HG02571 (cell line): Measurements from ENCODE around the gene NAV1.
"Not testable (repeated sequence)": the region's sequence is repeated elsewhere in the genome, so short reads cannot be mapped to it uniquely, and the experiment has no call there.

Experiments used
- ATAC-seq: cut with Tn5 transposase; IDR thresholded peaks from one replicate; pipeline ENCODE4 v1.9.1; 2021; ENCODE audit warnings: mild to moderate bottlenecking, moderate library complexity; ENCODE audit not compliant: unreplicated experiment

Gene NAV1

DNA sequence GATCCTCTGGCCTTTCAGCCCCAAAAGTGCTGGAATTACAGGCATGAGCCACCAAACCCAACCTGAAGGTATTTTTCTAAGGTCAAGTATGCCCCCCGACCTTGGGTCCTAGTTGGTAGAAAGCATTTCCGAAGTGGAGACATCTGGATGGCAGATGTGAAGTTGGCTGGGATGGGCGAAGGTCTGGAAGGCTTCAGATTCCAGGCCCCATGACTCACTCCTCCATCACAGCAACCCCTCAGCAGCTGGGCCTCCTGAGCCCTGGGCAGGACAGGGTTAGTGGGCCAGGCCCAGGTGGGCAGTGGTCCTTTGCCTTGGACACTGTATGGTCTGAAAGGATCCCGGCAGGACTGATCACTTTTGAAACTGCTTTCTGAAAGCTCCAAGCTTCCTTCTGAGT is 23.3 kb downstream of the NAV1 start:
- ATAC-seq: no peak

DNA sequence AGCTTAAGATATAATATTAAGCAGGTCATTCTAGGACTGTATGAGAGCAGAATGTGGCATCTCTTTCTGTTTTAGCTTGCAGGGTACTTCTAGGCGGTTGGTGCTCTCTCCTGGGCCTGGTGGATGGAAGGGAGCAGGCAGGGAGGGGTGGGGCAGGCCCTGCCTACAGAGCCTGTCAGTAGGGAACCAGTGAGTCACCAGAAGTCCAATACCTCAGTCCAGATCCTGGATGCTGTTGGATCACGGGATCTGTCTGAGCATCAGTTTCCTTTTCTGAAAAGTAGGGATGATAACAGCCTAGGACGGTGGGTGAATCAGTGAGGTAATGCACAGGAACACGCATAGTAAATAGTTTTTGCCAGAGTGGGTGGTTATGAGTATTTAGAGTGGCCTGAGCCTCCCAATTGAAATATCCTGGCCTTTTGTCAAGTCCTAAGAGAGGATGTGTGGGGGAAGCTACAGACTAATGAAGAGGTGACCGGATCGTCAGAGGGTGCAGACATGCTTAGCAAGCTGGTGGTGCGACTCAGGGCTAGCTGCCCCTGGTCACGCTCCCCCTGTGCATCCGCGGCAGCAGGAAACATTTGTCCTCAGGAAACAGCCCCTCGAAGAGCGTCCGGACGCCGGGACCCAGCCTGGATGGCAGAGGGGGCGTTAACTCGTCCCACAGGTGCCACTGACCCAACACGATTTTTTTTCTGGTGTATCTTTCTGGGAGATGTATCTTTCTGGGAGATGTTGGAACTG is 23.9 kb downstream of the NAV1 start:
- ATAC-seq: no peak

DNA sequence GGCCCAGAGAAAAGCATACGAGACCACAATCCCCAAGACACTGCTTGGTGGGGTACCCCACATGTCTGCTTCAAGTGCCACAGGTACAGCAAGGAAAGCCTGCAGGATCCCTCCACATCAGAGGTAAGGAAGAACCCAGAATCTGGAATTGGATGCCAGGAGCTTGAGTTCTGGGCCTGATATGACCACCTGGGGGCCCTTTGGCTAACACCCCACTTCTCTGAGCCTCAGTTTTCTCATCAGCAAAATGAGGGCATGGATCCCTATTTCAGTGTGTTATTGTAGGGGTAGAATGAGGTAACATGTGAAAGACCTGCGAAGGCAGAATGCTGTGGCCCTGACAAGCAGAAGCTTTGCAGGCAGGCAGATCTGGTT is 24.5 kb downstream of the NAV1 start:
- ATAC-seq: no peak

DNA sequence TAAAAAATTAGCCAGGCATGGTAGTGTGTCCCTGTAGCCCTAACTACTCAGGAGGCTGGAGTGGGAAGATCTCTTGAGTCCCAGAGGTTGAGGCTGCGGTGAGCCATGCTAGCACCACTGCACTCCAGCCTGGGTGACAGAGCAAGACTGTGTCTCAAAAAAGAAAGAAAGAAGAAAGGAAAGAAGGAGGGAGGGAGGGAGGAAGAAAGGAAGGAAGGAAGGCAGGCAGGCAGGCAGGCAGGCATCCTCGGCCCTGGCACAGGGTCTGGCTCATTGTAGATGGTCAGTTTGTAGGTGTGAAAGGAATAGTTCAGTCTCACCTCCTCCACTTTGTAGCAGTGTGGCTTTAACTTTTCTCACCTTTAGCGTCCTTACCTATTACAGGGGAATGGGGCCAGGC is 25.0 kb downstream of the NAV1 start:
- no peak for ATAC-seq

DNA sequence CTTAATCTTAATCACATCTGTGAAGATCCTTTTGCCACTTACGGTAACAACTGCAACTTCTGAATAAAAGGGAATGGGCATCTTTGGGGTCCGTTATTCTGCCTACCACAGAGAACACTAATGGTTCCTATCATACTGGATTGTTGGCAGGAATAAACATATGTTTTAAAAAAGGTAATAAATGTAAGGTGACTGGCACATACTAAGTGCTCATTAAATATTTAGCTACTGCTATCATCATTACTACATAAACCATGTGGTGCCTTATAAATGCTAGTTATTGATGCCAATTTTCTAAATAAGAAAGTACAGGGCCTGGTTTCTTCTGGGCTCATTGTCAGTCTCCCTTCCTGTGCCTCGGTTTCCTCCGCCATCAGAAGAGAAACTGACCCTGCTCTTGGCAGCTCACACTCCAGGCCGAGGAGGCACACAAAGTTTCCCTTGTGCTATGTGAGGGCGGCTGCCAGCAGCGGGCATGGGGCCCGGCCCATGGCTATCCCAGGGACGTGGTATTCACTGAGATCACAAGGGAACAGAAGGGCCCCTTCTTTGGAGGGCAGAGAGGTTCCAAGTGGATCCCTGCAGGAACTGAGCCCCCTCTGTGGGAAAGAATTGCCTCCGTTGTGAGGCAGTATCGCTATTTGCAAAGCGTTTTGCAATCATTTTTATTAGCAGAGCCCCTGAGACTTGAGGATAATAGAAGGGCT is 26.2 kb downstream of the NAV1 start:
- no peak for ATAC-seq

DNA sequence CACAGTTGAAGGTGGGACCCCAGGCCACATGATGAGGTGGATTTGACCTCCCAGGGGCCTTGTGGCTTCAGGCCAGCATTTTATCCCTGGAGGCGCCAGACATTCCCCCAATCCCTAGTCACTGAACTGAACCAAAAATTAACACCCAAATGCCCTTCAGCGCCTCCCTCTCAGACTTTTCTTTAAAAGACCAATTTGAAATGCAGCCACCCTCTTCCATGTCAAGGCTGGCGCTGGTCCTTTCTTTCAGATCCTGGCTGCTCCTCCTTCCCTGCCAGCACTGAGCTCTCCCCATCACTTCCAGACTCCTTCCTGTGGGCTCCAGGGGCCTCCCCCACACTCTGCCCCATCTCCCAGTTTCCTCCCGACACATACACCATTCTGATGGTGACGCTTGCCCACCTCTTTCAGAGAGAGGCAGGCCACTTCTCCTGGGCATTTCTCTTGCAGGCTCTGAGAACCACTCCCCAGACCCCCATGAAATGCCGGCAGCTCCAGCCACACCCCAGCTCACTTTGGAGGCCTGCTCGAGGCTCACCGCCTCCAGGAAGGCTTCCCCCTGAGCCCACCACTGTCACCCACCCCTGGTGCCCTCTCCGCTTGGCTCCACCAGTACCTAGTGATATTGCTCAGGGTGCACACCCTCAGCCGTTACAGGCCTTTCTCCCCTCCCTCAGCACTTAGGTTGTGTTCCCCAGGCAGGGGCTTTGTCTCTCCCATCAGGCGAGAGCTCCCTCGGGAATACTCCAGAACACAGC is 27.0 kb downstream of the NAV1 start:
- ATAC-seq: no peak

DNA sequence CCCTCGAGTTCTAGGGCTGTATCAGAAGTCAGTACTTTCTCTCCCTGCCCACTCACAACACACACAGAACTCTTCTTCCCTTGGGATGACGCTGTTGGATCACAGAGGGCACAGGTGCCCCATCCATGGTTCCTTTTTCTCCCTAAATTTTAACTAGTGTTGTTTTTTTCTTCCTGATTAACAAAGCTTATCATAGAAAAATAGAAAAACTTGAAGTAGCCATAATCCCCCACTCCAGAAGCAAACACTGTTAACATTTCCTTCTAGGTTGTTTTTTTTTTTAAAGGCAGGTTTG is 27.5 kb downstream of the NAV1 start:
- no peak for ATAC-seq

DNA sequence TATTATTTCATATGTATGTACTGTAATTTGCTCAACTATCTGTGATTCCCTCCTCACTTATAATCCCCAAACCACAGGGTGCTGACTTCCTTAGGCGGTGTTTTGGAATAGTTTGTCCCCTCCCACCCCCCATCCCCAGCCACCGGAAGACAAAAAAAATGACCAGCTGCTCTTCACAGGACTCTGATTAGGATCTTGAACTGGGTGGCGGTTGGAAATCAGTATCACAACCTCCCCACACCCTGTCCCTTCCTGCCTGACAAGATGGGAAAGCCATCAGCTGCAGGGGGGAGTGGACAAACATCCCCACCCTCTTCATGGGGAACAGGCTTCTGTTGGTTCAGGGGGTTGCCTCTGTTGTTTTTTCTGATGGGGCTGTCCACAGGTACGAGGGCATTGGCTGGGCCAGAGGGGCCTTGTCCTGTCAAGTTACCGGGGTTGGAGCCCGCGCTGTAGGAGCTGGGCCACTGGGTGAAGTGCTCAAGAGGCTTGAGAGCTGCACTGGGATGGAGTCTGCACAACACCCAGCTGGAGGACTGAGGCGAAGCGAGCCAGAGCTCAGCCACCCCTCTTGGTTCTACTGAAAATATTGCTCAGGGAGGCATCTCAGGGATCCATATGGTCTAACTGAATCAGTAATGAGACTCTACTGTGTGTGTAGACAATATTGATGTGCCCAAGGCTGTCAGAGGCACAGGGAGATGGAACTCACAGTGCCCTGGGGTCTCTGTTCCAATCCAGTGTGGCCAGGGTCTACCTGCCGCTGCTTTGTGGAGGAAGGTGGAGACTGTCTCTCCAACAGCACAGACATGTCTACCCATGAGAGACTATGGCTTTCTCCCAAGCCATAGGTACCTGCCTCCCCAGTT is 28.2 kb downstream of the NAV1 start:
- ATAC-seq: no peak

DNA sequence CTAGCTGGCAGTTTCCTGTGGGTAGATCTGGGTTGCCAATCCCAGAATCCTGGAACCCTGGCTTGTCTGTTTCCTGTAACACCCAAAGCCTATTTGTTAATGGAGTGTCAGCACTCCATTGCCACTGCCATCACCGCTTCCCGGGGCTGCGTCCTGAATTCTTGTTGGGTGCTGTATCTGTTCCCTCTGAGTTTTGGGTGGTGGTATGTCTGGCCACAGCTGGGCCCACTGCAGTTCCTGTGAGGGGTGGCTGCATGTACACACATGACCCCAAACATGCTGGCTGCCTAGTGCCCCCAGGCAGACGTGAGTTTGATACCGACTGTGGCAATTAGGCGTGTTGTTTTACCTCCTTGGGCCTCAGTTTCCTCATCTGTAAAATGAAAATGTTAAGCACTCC is 29.3 kb downstream of the NAV1 start:
- ATAC-seq: no peak

DNA sequence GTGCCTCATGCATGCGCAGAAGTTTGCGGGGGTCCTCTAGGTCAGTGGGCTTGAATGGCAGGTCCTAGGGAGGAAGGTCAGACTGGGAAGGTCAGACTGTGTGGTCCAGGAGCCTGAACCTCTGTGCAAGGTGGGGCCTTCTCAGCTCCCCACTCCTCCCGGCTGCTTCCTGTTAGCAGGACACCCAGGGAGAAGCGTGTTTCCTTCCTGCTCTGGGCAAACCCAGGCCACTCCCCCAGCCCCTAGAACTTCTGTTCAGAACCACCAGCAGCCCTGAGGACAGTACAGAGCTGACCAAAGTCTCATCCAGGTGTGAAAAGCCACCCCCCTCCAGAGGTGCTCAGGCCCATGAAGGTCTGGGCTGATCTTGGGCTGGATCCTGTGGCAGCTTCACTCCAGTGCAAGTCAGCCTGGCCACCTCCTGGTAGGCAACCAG is 29.9 kb downstream of the NAV1 start:
- no peak for ATAC-seq

DNA sequence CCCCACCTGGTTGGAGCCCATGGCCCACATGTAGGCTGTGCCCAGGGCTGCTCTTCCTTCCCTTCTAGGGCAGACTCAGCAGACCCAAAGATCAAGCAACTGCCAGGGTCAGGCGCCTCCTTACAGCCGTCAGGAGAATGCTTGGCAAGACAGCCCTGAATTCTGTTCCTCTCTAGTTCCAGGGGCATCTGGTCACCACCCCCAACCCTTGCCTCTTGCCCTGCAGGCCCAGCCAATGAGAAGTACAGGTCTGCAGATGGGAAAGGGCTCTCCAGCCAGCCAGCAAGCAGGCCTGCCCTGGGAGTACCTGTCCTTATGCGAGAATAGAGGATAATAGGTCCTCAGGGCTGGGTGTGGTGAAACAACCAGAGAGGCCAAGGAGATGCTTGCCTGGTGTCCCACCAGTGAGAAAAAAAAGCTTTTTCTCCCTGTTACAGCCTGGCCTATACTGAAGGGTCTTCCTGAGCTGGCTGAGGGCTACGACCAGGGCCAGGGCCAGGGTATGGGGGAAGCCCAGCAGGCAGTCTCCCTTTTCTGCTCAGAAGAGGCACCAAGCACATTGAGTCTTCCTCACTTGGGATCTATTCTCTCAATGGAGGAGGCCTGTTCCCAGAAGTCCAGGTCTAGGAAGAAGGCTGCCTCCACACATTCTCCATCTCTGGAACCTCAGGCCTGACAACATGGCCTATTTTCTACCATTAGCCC is 31.4 kb downstream of the NAV1 start:
- no peak for ATAC-seq

DNA sequence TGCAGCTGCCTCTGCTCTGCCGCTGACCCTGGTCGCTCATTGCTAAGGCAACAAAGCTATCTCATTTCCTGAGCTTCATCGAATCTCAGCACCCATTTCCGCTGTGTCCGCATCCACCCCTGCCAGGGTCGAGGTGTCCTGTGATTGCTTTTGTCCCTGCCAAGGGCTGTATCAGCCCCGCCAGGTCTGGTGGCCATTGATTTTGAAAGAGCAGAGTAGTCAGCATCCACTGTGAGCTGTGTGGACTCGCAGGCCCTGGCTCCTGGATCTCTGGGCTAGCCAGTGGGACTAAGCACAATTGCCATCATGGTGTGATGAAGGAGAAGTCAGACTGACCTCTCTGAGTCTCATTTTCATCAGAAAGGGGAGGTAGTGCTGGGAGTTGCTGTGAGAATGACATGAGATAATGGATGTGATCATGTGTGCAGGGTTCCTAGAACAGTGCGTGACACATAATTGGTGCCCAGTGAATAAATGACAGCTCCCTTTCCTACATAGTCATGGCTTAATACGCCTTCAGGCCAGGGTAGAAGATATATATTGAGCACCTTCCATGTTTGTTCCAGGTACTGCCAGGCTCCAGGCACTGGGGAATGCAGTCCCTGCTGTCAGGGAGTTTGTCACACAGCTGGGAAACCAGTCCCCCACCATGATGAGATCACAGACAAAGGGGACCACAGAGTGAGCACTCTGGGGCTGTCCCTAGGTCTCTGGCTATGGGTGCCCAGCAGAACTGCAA is 32.1 kb downstream of the NAV1 start:
- ATAC-seq: no peak

DNA sequence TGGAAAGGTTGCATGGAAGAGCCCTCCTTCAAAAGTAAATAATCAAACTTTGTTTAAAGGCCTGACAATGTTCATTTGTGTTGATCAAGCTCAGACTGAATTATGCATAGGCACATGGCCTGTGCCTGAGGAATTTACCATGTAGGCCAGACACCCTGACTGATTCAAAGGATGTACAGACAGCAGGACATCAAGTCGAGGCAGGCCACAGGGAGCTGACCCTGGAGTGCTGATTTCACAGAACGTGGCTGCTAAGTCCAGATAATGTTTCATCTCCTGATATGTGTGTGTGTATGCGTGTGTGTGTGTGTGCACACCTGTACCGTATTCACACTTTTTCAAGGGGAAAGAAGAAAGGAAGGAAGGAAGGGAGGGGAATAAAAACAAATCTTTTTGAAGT is 34.1 kb downstream of the NAV1 start:
- ATAC-seq: no peak

DNA sequence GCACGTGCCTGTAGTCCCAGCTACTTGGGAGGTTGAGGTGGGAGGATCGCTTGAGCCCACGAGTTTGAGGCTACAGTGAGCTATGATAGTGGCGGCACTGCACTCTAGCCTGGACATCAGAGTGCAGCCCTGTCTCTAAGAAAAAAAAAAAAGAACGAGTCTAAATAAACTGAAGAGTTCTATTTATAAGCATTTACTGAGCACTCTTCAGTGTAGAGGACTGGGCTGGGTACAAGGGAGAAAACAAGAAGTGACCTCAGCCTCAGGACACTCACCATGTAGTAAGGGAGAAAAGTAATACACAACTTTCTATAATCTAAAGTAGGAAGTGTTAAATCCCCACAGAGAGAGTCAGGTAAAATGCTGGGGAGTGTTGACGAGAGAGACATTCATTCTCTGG is 35.0 kb downstream of the NAV1 start:
- no peak for ATAC-seq

DNA sequence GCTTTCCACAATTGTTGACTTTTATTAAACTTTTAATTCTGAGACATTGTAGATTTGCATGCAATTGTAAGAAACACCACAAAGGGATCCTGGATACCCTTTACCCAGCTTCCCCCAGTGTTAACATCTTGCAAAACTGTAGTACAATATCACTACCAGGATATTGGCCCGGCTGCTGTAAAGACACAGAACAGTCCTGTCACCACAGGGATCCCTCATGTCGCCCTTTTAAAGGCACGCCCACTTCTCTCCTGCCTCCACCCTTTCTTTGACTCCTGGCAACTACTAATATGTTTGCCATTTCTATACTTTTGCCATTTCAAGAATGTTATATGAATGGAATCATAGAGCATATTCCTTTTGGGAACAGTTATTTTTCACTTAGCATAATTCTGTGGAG is 37.0 kb downstream of the NAV1 start:
- ATAC-seq: no peak

DNA sequence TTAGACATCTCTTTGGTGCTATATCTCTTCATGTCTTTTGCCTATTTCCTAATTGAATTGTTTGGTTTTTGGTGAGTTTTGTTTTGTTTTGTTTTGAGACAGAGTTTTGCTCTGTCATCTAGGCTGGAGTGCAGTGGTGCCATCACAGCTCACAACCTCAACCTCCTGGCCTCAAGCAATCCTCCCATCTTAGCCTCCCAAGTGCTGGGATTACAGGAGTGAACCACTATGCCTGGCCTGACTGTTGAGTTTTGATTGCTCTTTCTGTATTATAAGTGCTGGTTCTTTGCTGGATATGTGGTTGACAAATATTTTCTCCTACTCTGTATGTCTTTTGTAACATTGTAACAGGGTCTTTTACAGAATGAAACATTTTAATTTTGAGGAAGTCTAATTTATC is 38.0 kb downstream of the NAV1 start:
- no peak for ATAC-seq

DNA sequence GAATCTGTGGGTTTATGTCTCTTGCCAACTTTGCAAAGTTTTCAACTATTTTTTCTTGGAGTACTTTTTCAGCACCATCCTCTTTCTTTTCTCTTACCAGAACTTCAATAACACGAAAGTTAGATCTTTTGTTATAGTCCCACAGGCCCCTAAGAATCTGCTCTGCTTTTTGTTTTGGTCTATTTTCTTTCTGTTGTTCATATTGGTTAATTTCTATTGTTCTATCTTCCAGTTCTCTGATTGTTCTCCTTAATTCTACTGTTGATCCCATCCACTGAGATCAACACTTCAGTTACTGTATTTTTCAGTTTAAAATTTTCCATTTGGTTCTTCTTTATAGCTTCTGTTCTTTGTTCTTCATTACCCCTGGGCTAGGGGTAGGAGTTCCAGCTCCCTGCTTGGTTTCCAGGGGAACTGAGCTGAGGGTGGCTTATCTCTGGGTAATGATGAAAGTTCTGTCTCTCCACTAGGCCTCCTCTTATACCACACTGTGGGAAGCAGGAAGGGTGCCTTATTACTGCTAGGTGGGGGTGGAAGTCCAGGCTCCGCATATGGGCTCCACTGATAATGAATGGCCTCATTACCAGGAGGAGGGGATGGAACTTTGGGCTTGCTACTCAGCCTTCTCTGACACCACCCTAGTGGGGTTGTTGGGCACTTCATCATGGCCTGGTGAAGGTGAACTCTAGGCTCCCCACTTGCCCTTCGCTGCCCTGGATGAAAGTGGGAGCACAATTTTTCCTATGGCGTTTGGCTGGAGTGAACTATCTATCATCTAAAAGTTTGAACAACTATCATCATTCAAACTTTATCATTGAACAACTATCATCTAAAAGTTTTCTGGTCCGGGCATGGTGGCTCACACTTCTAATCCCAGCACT is 39.3 kb downstream of the NAV1 start:
- no peak for ATAC-seq

DNA sequence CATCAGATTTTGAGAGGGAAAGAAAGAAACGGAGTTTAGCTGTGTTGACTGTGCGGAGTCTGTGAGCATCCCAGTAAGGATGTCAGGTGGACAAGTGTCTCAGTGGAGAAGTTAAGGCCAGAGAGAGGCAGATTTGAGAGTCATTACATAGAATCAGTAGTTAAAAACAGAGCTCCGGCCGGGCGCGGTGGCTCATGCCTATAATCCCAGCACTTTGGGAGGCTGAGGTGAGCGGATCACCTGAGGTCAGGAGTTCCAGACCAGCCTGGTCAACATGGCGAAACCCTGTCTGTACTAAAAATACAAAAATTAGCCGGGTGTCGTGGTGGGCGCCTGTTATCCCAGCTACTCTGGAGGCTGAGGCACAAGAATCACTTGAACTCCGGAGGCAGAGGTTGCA is 42.4 kb downstream of the NAV1 start:
- not testable (repeated sequence) for ATAC-seq
